ENCODE data around the gene CCDC142. TPM values are rescaled to one million over a fixed set of nuclear protein-coding genes. Genes with fewer than 3 reads are reported as not detected.

The CCDC142 gene
- total and polyA plus RNA-seq, 2 of the 8 experiments (the other 6 are each of a cell fraction or from before 2014, with no cell fraction given): 6.0 to 10.7 TPM

GRCh38 chr2:74513605-74514367, 31.0 kb upstream of the CCDC142 start (continued):
- TF ChIP-seq RNF2 (IDR thresholded peaks at IDR 0.05; ENCODE audit: borderline replicate concordance, low read depth, low read length, missing control alignments, poor library complexity, severe bottlenecking): peak; percentile 100
- peak; percentile 90 for TF ChIP-seq EZH2 (IDR thresholded peaks at IDR 0.05; ENCODE audit: low read depth, low read length, severe bottlenecking)
- no peak for TF ChIP-seq SRF (IDR thresholded peaks at IDR 0.05; ENCODE audit: low read depth, low read length)
- no peak for TF ChIP-seq CBX5 (IDR thresholded peaks at IDR 0.05; ENCODE audit: low read depth, low read length)
- no peak for TF ChIP-seq POLR2A (IDR thresholded peaks at IDR 0.05; ENCODE audit: control extremely low read depth in 1 of 2, low read depth in 2 of 2, low read length in 2 of 2)
- TF ChIP-seq CBX8 (IDR thresholded peaks at IDR 0.05; ENCODE audit: borderline replicate concordance, low read depth, low read length): peak; percentile 100
- no peak for TF ChIP-seq TAF1 (IDR thresholded peaks at IDR 0.05; ENCODE audit: low read depth, low read length)
- no peak for TF ChIP-seq ASH2L (IDR thresholded peaks at IDR 0.05; ENCODE audit: low read length)
- TF ChIP-seq HDAC6 (IDR thresholded peaks at IDR 0.05; ENCODE audit: low read depth, low read length): no peak

Data from H1 (cell line).